COR-L47 (cell line): Measurements from ENCODE around the gene AMPH.

Experiments
- DNase-seq: peaks from one replicate; lab custom pipeline; 2025; lab: John Stamatoyannopoulos, UW

Gene AMPH

GRCh38 chr7:38463277-38464225, 167.6 kb downstream of the AMPH start:
- DNase-seq, result no peak

GRCh38 chr7:38462819-38463218, 168.4 kb downstream of the AMPH start:
- DNase-seq, result no peak

GRCh38 chr7:38461887-38462286, 169.3 kb downstream of the AMPH start:
- no peak for DNase-seq

- no peak for DNase-seq
Measured at GRCh38 chr7:38453826-38454225, 177.3 kb downstream of the AMPH start.

GRCh38 chr7:38453168-38453567, 178.0 kb downstream of the AMPH start:
- DNase-seq, result no peak

GRCh38 chr7:38452681-38453108, 178.5 kb downstream of the AMPH start:
- DNase-seq, result no peak

GRCh38 chr7:38451840-38452239, 179.3 kb downstream of the AMPH start:
- DNase-seq, result peak; percentile 39

GRCh38 chr7:38448584-38449234, 182.5 kb downstream of the AMPH start:
- no peak for DNase-seq

- DNase-seq, result no peak
Measured at GRCh38 chr7:38448054-38448453, 183.1 kb downstream of the AMPH start.

GRCh38 chr7:38438970-38439369, 192.2 kb downstream of the AMPH start:
- no peak for DNase-seq

- no peak for DNase-seq
Measured at GRCh38 chr7:38432671-38433070, 198.5 kb downstream of the AMPH start.

GRCh38 chr7:38432080-38432479, 199.1 kb downstream of the AMPH start:
- no peak for DNase-seq

GRCh38 chr7:38429057-38429456, 202.1 kb downstream of the AMPH start:
- DNase-seq, result no peak

- DNase-seq, result no peak
Measured at GRCh38 chr7:38428041-38428440, 203.1 kb downstream of the AMPH start.

- DNase-seq, result no peak
Measured at GRCh38 chr7:38427279-38427955, 203.8 kb downstream of the AMPH start.

- no peak for DNase-seq
Measured at GRCh38 chr7:38425509-38425908, 205.7 kb downstream of the AMPH start.

- DNase-seq, result no peak
Measured at GRCh38 chr7:38424750-38425463, 206.3 kb downstream of the AMPH start.

- no peak for DNase-seq
Measured at GRCh38 chr7:38413784-38414183, 217.4 kb downstream of the AMPH start.

GRCh38 chr7:38411404-38411803, 219.8 kb downstream of the AMPH start:
- DNase-seq, result no peak

GRCh38 chr7:38410056-38410455, 221.1 kb downstream of the AMPH start:
- no peak for DNase-seq

- no peak for DNase-seq
Measured at GRCh38 chr7:38409531-38409930, 221.6 kb downstream of the AMPH start.

GRCh38 chr7:38398725-38399321, 232.3 kb downstream of the AMPH start:
- DNase-seq, result peak; percentile 21
